Spleen (tissue), 7 donors: Measurements from ENCODE around the gene ADAMTSL1.

ENCODE experiments used
- CTCF ChIP-seq, 11 experiments: fragments of 200-600 bp in 7 of 11; fragments of 450-650 bp in 4 of 11; sonication (generic) in 4 of 11; IDR thresholded peaks in 8 of 11; conservative IDR thresholded peaks in 3 of 11; 1 replicate in 7 of 11; 2 replicates in 4 of 11; pipeline versions ENCODE4 v1.4.0 to v1.8.0; 2016 to 2021; ENCODE audit warnings: antibody characterized with exemption in 11 of 11, inconsistent platforms in 4 of 11, mild to moderate bottlenecking in 1 of 11
- POLR2A ChIP-seq, 3 donors: fragments of 450-650 bp; IDR thresholded peaks; one replicate each; pipeline ENCODE4 v1.5.1; 2017; ENCODE audit warnings: antibody characterized with exemption in 3 of 3, mild to moderate bottlenecking in 1 of 3
- POLR2AphosphoS5 ChIP-seq, 3 donors: sonication (generic); formaldehyde crosslinking; IDR thresholded peaks; one replicate each; pipeline ENCODE4 v1.5.1; 2017; ENCODE audit warnings: antibody characterized with exemption in 3 of 3
- donor health status: DM: no; HTN: no; CAD: no; lungs with moderate emphysema.
- donor health status: DM: no; HTN: no; CAD: no.
- donor health status: DM: no; HTN: no; CAD: no.

GRCh38 chr9:18694959-18695668 is 221.2 kb downstream of the ADAMTSL1 start:
- TF ChIP-seq POLR2A (IDR thresholded peaks at IDR 0.05) (no peak), CTCF (IDR thresholded peaks at IDR 0.05 in 8 of 11, conservative IDR thresholded peaks at IDR 0.05 in 3 of 11) (no peak), POLR2AphosphoS5 (IDR thresholded peaks at IDR 0.05) (no peak)
